Iris pigment epithelial cell (primary cell): ENCODE data around the gene DEFB124.
"Not testable (repeated sequence)": the region's sequence is repeated elsewhere in the genome, so short reads cannot be mapped to it uniquely, and the experiment has no call there.

Experiments used
- DNase-seq: peaks from one replicate; pipeline ENCODE4 v3.0.0-alpha.2; 2011; ENCODE audit warnings: low read depth

DEFB124 gene

GRCh38 chr20:31488115-31488514, 13.2 kb upstream of the DEFB124 start:
- DNase-seq = no peak

GRCh38 chr20:31485450-31486339, 10.8 kb upstream of the DEFB124 start:
- DNase-seq = peak; percentile 71

- peak; percentile 18 for DNase-seq
These were observed 9.1 kb upstream of the DEFB124 start for GRCh38 chr20:31484001-31484400.

GRCh38 chr20:31476643-31477215, 1.8 kb upstream of the DEFB124 start:
- no peak for DNase-seq

- no peak for DNase-seq
These were observed 1.3 kb upstream of the DEFB124 start for GRCh38 chr20:31476294-31476585.

GRCh38 chr20:31475472-31476293, 756 bp upstream of the DEFB124 start:
- DNase-seq = no peak

- no peak for DNase-seq
These were observed 860 bp downstream of the DEFB124 start for GRCh38 chr20:31474097-31474436.

GRCh38 chr20:31473331-31474096, 1.4 kb downstream of the DEFB124 start:
- peak; percentile 27 for DNase-seq

GRCh38 chr20:31472395-31473330, 2.3 kb downstream of the DEFB124 start:
- DNase-seq = no peak

GRCh38 chr20:31470946-31471345, 4.0 kb downstream of the DEFB124 start:
- DNase-seq = not testable (repeated sequence)

GRCh38 chr20:31454361-31454760, 20.6 kb downstream of the DEFB124 start:
- DNase-seq = no peak

GRCh38 chr20:31452575-31452974, 22.4 kb downstream of the DEFB124 start:
- no peak for DNase-seq

GRCh38 chr20:31449511-31450414, 25.2 kb downstream of the DEFB124 start:
- DNase-seq = no peak

GRCh38 chr20:31446084-31446819, 28.7 kb downstream of the DEFB124 start:
- no peak for DNase-seq

- no peak for DNase-seq
These were observed 34.8 kb downstream of the DEFB124 start, which contains the start of gene DEFB123 for GRCh38 chr20:31440012-31440659. TSS of gene DEFB123 (plus strand) at chr20:31440632. CDS start at chr20:31440699, 67 bp downstream.

- no peak for DNase-seq
These were observed 44.3 kb downstream of the DEFB124 start for GRCh38 chr20:31430568-31431115.

GRCh38 chr20:31427576-31427975, 47.4 kb downstream of the DEFB124 start:
- not testable (repeated sequence) for DNase-seq

GRCh38 chr20:31426891-31427551, 47.9 kb downstream of the DEFB124 start:
- not testable (repeated sequence) for DNase-seq
